Measurements from ENCODE around the gene MEGF10.
"Not testable (repeated sequence)": the region's sequence is repeated elsewhere in the genome, so short reads cannot be mapped to it uniquely, and the experiment has no call there.

Gene MEGF10

GRCh38 chr5:127311349-127311748 lies 20.8 kb downstream of the MEGF10 start:
- Histone ChIP-seq H3K4me3 (ENCODE audit: low read depth, low read length) (no peak overlapping the region), H3K27me3 (ENCODE audit: insufficient read depth, low read length) (peaks cover 5% of the 10 kb centered on the region; the same call in 1 of the 2 replicates), H3K4me1 (ENCODE audit: control insufficient read depth, insufficient read depth, low read length, unreplicated experiment) (no peaks in the 10 kb centered on the region), H2AFZ (ENCODE audit: low read length, unreplicated experiment) (no peak overlapping the region), H3K79me2 (ENCODE audit: control insufficient read depth, insufficient read depth, low read length, unreplicated experiment) (no peaks in the 10 kb centered on the region), H3K27ac (ENCODE audit: low read depth, low read length) (no peak overlapping the region), H3K36me3 (ENCODE audit: insufficient read depth, low read length) (no peaks in the 10 kb centered on the region)

DNA sequence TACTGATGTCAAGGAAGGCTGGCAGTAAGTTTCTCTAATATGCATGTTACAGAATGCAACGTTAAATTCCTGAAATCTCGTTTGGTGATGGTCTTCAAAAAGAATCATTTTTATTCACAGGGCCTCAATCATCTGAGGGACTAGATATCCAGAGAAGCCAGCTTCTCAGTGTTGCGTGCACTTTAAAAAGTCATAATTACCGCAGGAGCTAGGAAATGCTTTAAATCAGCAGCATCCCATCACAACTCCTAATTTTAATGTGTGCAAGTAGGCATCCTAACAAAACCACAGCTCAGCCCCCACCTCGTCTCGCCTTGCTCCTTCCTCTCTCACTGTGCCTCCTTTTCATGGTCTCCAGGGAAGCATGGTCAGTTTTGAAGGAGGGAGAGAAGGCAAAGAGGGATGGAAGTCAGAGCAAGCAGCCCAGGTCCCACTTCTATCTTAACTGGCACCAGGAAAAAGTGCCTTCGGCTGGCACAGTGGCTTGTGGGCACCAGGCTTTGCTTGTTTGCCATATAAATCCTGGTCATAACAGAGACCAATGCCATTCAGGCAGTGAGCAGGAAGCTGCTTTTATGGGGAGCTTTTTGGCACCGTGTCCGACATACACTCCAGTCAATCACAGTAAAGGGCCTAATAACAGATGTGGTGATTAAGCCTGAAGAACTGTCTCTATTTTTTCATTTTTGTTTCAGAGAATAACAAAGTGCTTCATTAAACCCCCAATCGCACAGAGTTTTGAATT lies 21.4 kb downstream of the MEGF10 start:
- H3K79me2 ChIP-seq (ENCODE audit: control insufficient read depth, insufficient read depth, low read length, unreplicated experiment) = no peaks in the 10 kb centered on the region
- H3K4me1 ChIP-seq (ENCODE audit: control insufficient read depth, insufficient read depth, low read length, unreplicated experiment) = no peaks in the 10 kb centered on the region
- peaks cover 8% of the 10 kb centered on the region; the same call in 1 of the 2 replicates for H3K27me3 ChIP-seq (ENCODE audit: insufficient read depth, low read length)
- H2AFZ ChIP-seq (ENCODE audit: low read length, unreplicated experiment) = no peak overlapping the region
- no peak overlapping the region for H3K27ac ChIP-seq (ENCODE audit: low read depth, low read length)
- no peak overlapping the region for H3K4me3 ChIP-seq (ENCODE audit: low read depth, low read length)
- no peaks in the 10 kb centered on the region for H3K36me3 ChIP-seq (ENCODE audit: insufficient read depth, low read length)

DNA sequence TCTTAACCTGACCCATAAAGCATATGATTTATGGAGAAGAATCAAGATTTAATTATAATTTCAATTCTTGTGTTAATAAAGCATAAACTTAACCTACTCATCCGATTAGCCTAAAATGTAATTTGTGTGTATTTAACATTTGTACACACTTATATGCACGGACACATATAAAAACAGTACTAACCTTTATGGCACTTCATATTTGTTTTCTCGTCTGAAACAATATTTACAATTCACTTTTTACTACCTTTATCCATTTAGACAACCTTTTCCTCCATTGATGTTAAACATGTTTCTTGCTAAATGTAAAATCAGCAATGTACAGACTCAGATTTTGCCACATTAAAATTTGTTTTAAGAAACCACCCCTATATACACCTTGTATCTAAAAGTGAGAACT lies 22.8 kb downstream of the MEGF10 start:
- Histone ChIP-seq H3K4me1 (ENCODE audit: control insufficient read depth, insufficient read depth, low read length, unreplicated experiment) (no peaks in the 10 kb centered on the region), H3K4me3 (ENCODE audit: low read depth, low read length) (peak overlapping the region; percentile 38; the same call in 1 of the 2 replicates), H3K27ac (ENCODE audit: low read depth, low read length) (no peak overlapping the region), H3K79me2 (ENCODE audit: control insufficient read depth, insufficient read depth, low read length, unreplicated experiment) (no peaks in the 10 kb centered on the region), H2AFZ (ENCODE audit: low read length, unreplicated experiment) (peak overlapping the region; percentile 61), H3K27me3 (ENCODE audit: insufficient read depth, low read length) (peaks cover 8% of the 10 kb centered on the region; the same call in 1 of the 2 replicates), H3K36me3 (ENCODE audit: insufficient read depth, low read length) (no peaks in the 10 kb centered on the region)

DNA sequence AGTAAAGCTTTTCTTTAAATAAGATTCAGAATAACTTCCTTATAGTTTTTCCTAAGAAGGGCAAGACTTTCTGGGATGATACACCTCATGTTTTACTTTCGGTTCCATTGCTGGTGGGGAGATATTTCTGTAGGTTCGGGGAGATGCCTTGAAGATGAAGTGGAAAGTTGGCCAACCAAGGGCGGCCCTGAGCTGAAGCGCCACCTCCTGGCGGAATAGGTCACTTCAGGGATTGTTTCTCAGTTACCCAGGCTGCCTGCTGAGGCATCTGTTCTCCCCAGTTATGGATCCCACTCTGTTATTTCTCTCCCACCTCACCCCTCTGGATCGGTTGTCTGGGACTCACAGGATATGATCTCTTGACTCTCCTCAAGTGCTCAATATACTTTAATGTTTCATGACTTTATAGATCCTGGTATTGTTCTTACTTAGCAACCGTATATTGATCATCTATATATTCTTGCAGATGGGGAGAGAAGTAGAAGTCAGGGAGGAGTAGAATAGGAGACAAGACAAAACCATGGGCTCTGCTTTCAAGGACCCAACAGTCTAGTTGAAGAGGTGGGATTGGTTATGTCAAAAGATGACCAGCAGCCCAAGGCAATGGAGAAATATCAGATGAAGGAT lies 23.4 kb downstream of the MEGF10 start:
- H3K4me3 ChIP-seq (ENCODE audit: low read depth, low read length) = peak overlapping the region; percentile 38; the same call in 1 of the 2 replicates
- no peaks in the 10 kb centered on the region for H3K36me3 ChIP-seq (ENCODE audit: insufficient read depth, low read length)
- peaks cover 8% of the 10 kb centered on the region; the same call in 1 of the 2 replicates for H3K27me3 ChIP-seq (ENCODE audit: insufficient read depth, low read length)
- peak overlapping the region; percentile 61 for H2AFZ ChIP-seq (ENCODE audit: low read length, unreplicated experiment)
- no peak overlapping the region for H3K27ac ChIP-seq (ENCODE audit: low read depth, low read length)
- no peaks in the 10 kb centered on the region for H3K4me1 ChIP-seq (ENCODE audit: control insufficient read depth, insufficient read depth, low read length, unreplicated experiment)
- H3K79me2 ChIP-seq (ENCODE audit: control insufficient read depth, insufficient read depth, low read length, unreplicated experiment) = no peaks in the 10 kb centered on the region

GRCh38 chr5:127316011-127316410 lies 25.4 kb downstream of the MEGF10 start:
- peaks cover 6% of the 10 kb centered on the region for H3K4me1 ChIP-seq (ENCODE audit: control insufficient read depth, insufficient read depth, low read length, unreplicated experiment)
- H3K27ac ChIP-seq (ENCODE audit: low read depth, low read length) = no peak overlapping the region
- H3K79me2 ChIP-seq (ENCODE audit: control insufficient read depth, insufficient read depth, low read length, unreplicated experiment) = no peaks in the 10 kb centered on the region
- peaks cover 3% of the 10 kb centered on the region; the same call in 1 of the 2 replicates for H3K27me3 ChIP-seq (ENCODE audit: insufficient read depth, low read length)
- H2AFZ ChIP-seq (ENCODE audit: low read length, unreplicated experiment) = no peak overlapping the region
- no peaks in the 10 kb centered on the region for H3K36me3 ChIP-seq (ENCODE audit: insufficient read depth, low read length)
- no peak overlapping the region for H3K4me3 ChIP-seq (ENCODE audit: low read depth, low read length)

GRCh38 chr5:127317385-127317784 lies 26.8 kb downstream of the MEGF10 start:
- H3K27ac ChIP-seq (ENCODE audit: low read depth, low read length); H3K79me2 ChIP-seq (ENCODE audit: control insufficient read depth, insufficient read depth, low read length, unreplicated experiment); H3K36me3 ChIP-seq (ENCODE audit: insufficient read depth, low read length); H2AFZ ChIP-seq (ENCODE audit: low read length, unreplicated experiment); H3K4me3 ChIP-seq (ENCODE audit: low read depth, low read length); H3K27me3 ChIP-seq (ENCODE audit: insufficient read depth, low read length); H3K4me1 ChIP-seq (ENCODE audit: control insufficient read depth, insufficient read depth, low read length, unreplicated experiment): not testable (repeated sequence)

GRCh38 chr5:127320032-127320965 lies 29.7 kb downstream of the MEGF10 start:
- H2AFZ ChIP-seq (ENCODE audit: low read length, unreplicated experiment) = no peak overlapping the region
- H3K36me3 ChIP-seq (ENCODE audit: insufficient read depth, low read length) = no peaks in the 10 kb centered on the region
- H3K4me1 ChIP-seq (ENCODE audit: control insufficient read depth, insufficient read depth, low read length, unreplicated experiment) = peaks cover 6% of the 10 kb centered on the region
- no peak overlapping the region for H3K27ac ChIP-seq (ENCODE audit: low read depth, low read length)
- H3K27me3 ChIP-seq (ENCODE audit: insufficient read depth, low read length) = 0 out of 2 replicates have a peak, but pooled peaks cover 3% of the 10 kb centered on the region
- H3K79me2 ChIP-seq (ENCODE audit: control insufficient read depth, insufficient read depth, low read length, unreplicated experiment) = no peaks in the 10 kb centered on the region
- no peak overlapping the region for H3K4me3 ChIP-seq (ENCODE audit: low read depth, low read length)

- H3K4me1 ChIP-seq (ENCODE audit: control insufficient read depth, insufficient read depth, low read length, unreplicated experiment) = peaks cover 6% of the 10 kb centered on the region
- H3K4me3 ChIP-seq (ENCODE audit: low read depth, low read length) = no peak overlapping the region
- H3K79me2 ChIP-seq (ENCODE audit: control insufficient read depth, insufficient read depth, low read length, unreplicated experiment) = no peaks in the 10 kb centered on the region
- no peaks in the 10 kb centered on the region for H3K36me3 ChIP-seq (ENCODE audit: insufficient read depth, low read length)
- H2AFZ ChIP-seq (ENCODE audit: low read length, unreplicated experiment) = no peak overlapping the region
- no peak overlapping the region for H3K27ac ChIP-seq (ENCODE audit: low read depth, low read length)
- H3K27me3 ChIP-seq (ENCODE audit: insufficient read depth, low read length) = 0 out of 2 replicates have a peak, but pooled peaks cover 3% of the 10 kb centered on the region
Measured at GRCh38 chr5:127321465-127321864, 30.9 kb downstream of the MEGF10 start.

DNA sequence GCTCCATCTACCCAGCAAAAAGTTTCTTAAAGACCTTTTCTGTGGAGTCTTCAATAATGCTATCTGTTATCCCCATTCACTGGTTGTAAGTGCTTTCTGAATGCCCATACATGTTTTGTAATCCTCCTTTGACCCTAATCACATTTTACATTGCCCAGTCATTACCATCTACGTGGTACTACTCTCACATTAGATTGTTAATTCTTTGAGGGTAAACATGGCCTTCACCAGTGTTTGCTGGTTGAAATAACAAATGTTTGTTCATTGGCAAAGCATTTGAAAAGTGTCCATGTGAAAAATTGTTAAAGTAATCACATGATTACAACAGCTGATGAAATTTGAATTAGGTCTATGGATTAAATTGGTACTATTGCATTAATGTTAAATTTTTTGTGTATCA lies 31.8 kb downstream of the MEGF10 start:
- H2AFZ ChIP-seq (ENCODE audit: low read length, unreplicated experiment) = no peak overlapping the region
- no peaks in the 10 kb centered on the region for H3K79me2 ChIP-seq (ENCODE audit: control insufficient read depth, insufficient read depth, low read length, unreplicated experiment)
- H3K4me1 ChIP-seq (ENCODE audit: control insufficient read depth, insufficient read depth, low read length, unreplicated experiment) = peaks cover 6% of the 10 kb centered on the region
- H3K27me3 ChIP-seq (ENCODE audit: insufficient read depth, low read length) = no peaks in the 10 kb centered on the region
- H3K4me3 ChIP-seq (ENCODE audit: low read depth, low read length) = no peak overlapping the region
- no peaks in the 10 kb centered on the region for H3K36me3 ChIP-seq (ENCODE audit: insufficient read depth, low read length)
- no peak overlapping the region for H3K27ac ChIP-seq (ENCODE audit: low read depth, low read length)

DNA sequence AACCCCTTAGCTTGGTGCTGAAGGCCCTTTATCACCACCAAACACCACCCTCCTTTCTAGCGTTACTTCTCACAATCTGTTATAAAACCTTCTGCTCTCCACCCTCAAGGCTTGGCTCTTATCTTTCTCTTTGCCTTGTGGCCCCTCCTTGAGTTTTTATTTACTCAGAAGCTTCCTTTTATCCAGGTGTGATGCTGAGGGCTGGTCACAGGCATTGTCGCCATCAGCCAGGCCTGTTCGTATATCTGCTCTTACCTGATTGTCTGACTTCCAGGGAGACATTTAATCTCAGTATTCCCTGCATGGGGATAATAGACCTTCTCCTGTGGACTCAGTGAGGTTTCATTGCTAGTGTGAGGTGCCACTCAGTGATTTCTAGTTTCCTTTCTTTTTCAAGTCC lies 34.2 kb downstream of the MEGF10 start:
- H3K4me3 ChIP-seq (ENCODE audit: low read depth, low read length) = no peak overlapping the region
- no peak overlapping the region for H3K27ac ChIP-seq (ENCODE audit: low read depth, low read length)
- H3K4me1 ChIP-seq (ENCODE audit: control insufficient read depth, insufficient read depth, low read length, unreplicated experiment) = peaks cover 6% of the 10 kb centered on the region
- H3K79me2 ChIP-seq (ENCODE audit: control insufficient read depth, insufficient read depth, low read length, unreplicated experiment) = no peaks in the 10 kb centered on the region
- H3K27me3 ChIP-seq (ENCODE audit: insufficient read depth, low read length) = no peaks in the 10 kb centered on the region
- H2AFZ ChIP-seq (ENCODE audit: low read length, unreplicated experiment) = no peak overlapping the region
- no peaks in the 10 kb centered on the region for H3K36me3 ChIP-seq (ENCODE audit: insufficient read depth, low read length)
